Heart right ventricle (tissue), 16 donors: ENCODE results near the gene TIMM22. TPM values are rescaled to one million over a fixed set of nuclear protein-coding genes. Genes with fewer than 3 reads are reported as not detected.
A peak's percentile ranks its signal among the peaks of the same experiment; 100 is the strongest.

ENCODE experiments used
- ATAC-seq, 8 donors: fragments of 200-7000 bp; cut with Tn5 transposase; one replicate each; pipeline ENCODE4 v1.9.1; 2020; ENCODE audit warnings: mild to moderate bottlenecking in 8 of 8, moderate library complexity in 8 of 8, moderate number of reproducible peaks in 1 of 8
- DNase-seq, 2 donors: peaks; one replicate each; pipeline ENCODE4 v3.0.0-alpha.2; 2020
- H3K27ac ChIP-seq, 10 donors: fragments of 200-600 bp; sonication (generic) in 2 of 10; one replicate each; pipeline versions ENCODE4 v1.5.0 to v1.8.0; 2020 to 2022; ENCODE audit warnings: mild to moderate bottlenecking in 3 of 10
- H3K27me3 ChIP-seq, 7 donors: fragments of 200-600 bp; one replicate each; pipeline ENCODE4 v1.8.0; 2021 to 2022; ENCODE audit warnings: mild to moderate bottlenecking in 2 of 7
- H3K36me3 ChIP-seq, 9 donors: fragments of 200-600 bp; sonication (generic) in 1 of 9; one replicate each; pipeline versions ENCODE4 v1.5.0 to v1.8.0; 2020 to 2022; ENCODE audit warnings: mild to moderate bottlenecking in 2 of 9
- H3K4me1 ChIP-seq, 9 donors: fragments of 200-600 bp; sonication (generic) in 1 of 9; one replicate each; pipeline versions ENCODE4 v1.5.0 to v1.8.0; 2020 to 2022; ENCODE audit warnings: mild to moderate bottlenecking in 4 of 9
- H3K4me3 ChIP-seq, 10 donors: fragments of 200-600 bp; sonication (generic) in 2 of 10; one replicate each; pipeline versions ENCODE4 v1.5.0 to v1.8.0; 2020 to 2022; ENCODE audit warnings: mild to moderate bottlenecking in 7 of 10, moderate library complexity in 2 of 10
- H3K9me3 ChIP-seq, 11 donors: fragments of 200-600 bp in 10 of 11; sonication (generic) in 2 of 11; one replicate each; pipeline versions ENCODE4 v1.5.0 to v1.8.0; 2013 to 2022; ENCODE audit warnings: mild to moderate bottlenecking in 2 of 11, control low read depth in 1 of 11, moderate library complexity in 1 of 11
- CTCF ChIP-seq, 9 donors: fragments of 200-600 bp; sonication (generic) in 2 of 9; IDR thresholded peaks; one replicate each; pipeline versions ENCODE4 v1.5.0 to v1.8.0; 2021 to 2022; ENCODE audit warnings: antibody characterized with exemption in 9 of 9, mild to moderate bottlenecking in 5 of 9, moderate library complexity in 1 of 9
- WGBS, 2 donors: extraction: QIAGEN DNeasy Blood & Tissue Kit; methylation state at CpG; one replicate each; pipeline ENCODE4 v1.1.7; 2013; ENCODE audit warnings: inconsistent platforms in 1 of 2; 5-methylcytosine and 5-hydroxymethylcytosine counted together
- intact Hi-C, 10 donors: fragments of 100-400 bp; cut with DNase I; formaldehyde crosslinking; loops; one replicate each; pipeline versions ENCODE4 v1.11.1 to v1.14.2; 2022
- polyA plus RNA-seq, 2 donors: library from polyadenylated mRNA; stranded (reverse); fragments of 200-250 nt; gene quantifications; one replicate each; pipeline ENCODE4 v1.2.3, GENCODE V29; 2013
- total RNA-seq, 10 donors: library from RNA; stranded (reverse); fragmentation: NEBNext Ultra II Directional in 3 of 10; extraction: Animal tissue kit (Norgen Biotek cat#: 25700) in 3 of 10; gene quantifications; one replicate each; pipeline versions ENCODE4 v1.2.1 to v1.2.4, GENCODE V29; 2021 to 2023
- donor health status: Arrhythmogenic right ventricular cardiomyopathy.
- donor health status: ischemic (EF 13 %, LVEDD 7.1; RV severe dilation, severe dysfunction).
- donor health status: healthy with polysubstance abuse.
- donor health status: DM: no; HTN: yes; CAD: no.
- donor health status: DM: no; HTN: no; CAD: no.
- donor health status: ischemic (EF 25% LVEDD 6.9; RV normal size, moderate dysfunction).
- donor health status: ischemic (EF 25% LVEDD 5.7; RV mildly dilated, moderate dysfunction).
- donor health status: healthy.
- donor health status: DM: yes; HTN: yes; CAD: no.
- donor health status: Ischemic cardiomyopathy.
- donor health status: ischemic (EF 35%, LVEDD 5.7; RV mildly dilated, moderate dysfunction).
- donor health status: nonischemic (EF 11% LVEDD 7.7; RV severe dilation, severe dysfunction).
- donor health status: DM: yes; HTN: yes; CAD: no.
- donor health status: PGD.
- donor health status: ischemic (EF 29% LVEDD 5.4; RV normal size, mild dysfunction).
- donor health status: nonischemic (EF 23%, LVEDD 6.1; RV moderate dilation, normal function).

Gene TIMM22
- total and polyA plus RNA-seq, 12 donors = 12.5 to 19.8 (median 17.5) TPM

- H3K27ac ChIP-seq = peak overlapping the region; percentile 58 to 85 (median 75)
- no peak for TF ChIP-seq CTCF (IDR thresholded peaks at IDR 0.05)
- H3K4me1 ChIP-seq = peaks cover 37 to 86% (median 63%) of the 10 kb centered on the region in 9 donors
- peak; percentile 10 to 39 (median 20) for ATAC-seq
- 60% methylated on average over 20 of the region's 20 CpGs for WGBS, 2 donors
- peak overlapping the region in 8 of 10 donors; percentile 24 to 59 (median 56) for H3K4me3 ChIP-seq
- peaks cover 0 to 53% (median 6%) of the 10 kb centered on the region in 9 donors for H3K36me3 ChIP-seq
- intact Hi-C loops = no loop called here
- H3K27me3 ChIP-seq = no peaks in the 10 kb centered on the region
- no peak for DNase-seq
- no peaks in the 10 kb centered on the region for H3K9me3 ChIP-seq
These were observed 33.2 kb downstream of the TIMM22 start for GRCh38 chr17:1029922-1030644.

- H3K27ac ChIP-seq = peak overlapping the region; percentile 44 to 85 (median 72)
- WGBS, 2 donors = 38 to 49% methylated on average over 42 to 45 of the region's 45 CpGs
- TF ChIP-seq CTCF (IDR thresholded peaks at IDR 0.05) = no peak
- intact Hi-C loops = no loop called here
- ATAC-seq = peak in 7 of 8 donors; percentile 8 to 36 (median 23)
- DNase-seq = peak in 1 of 2 donors; percentile 67
- peaks cover 37 to 87% (median 66%) of the 10 kb centered on the region in 9 donors for H3K4me1 ChIP-seq
- peaks cover 0 to 46% (median 6%) of the 10 kb centered on the region in 9 donors for H3K36me3 ChIP-seq
- H3K27me3 ChIP-seq = no peaks in the 10 kb centered on the region
- H3K9me3 ChIP-seq = no peaks in the 10 kb centered on the region
- peak overlapping the region in 9 of 10 donors; percentile 34 to 59 (median 55) for H3K4me3 ChIP-seq
These were observed 34.0 kb downstream of the TIMM22 start for GRCh38 chr17:1030684-1031532.

GRCh38 chr17:1031711-1032110, 34.8 kb downstream of the TIMM22 start:
- Histone ChIP-seq H3K4me1 (peaks cover 36 to 86% (median 64%) of the 10 kb centered on the region in 9 donors), H3K27ac (peak overlapping the region in 8 of 10 donors; percentile 59 to 85 (median 78)), H3K27me3 (no peaks in the 10 kb centered on the region), H3K9me3 (no peaks in the 10 kb centered on the region), H3K4me3 (peak overlapping the region in 9 of 10 donors; percentile 34 to 59 (median 55)), H3K36me3 (peaks cover 0 to 39% (median 3%) of the 10 kb centered on the region in 9 donors)
- WGBS, 2 donors = 14 to 39% methylated on average over 12 to 33 of the region's 35 CpGs
- DNase-seq (peak; percentile 82 to 85), ATAC-seq (peak; percentile 56 to 81 (median 66))
- no peak for TF ChIP-seq CTCF (IDR thresholded peaks at IDR 0.05)
- intact Hi-C loops = no loop called here

- ATAC-seq (no peak), DNase-seq (no peak)
- H3K27me3 ChIP-seq = no peaks in the 10 kb centered on the region
- TF ChIP-seq CTCF (IDR thresholded peaks at IDR 0.05) = no peak
- peak overlapping the region in 2 of 10 donors; percentile 57 to 59 for H3K4me3 ChIP-seq
- intact Hi-C loops = no loop called here
- H3K9me3 ChIP-seq = no peaks in the 10 kb centered on the region
- peaks cover 34 to 83% (median 59%) of the 10 kb centered on the region in 9 donors for H3K4me1 ChIP-seq
- WGBS, 2 donors = 73 to 86% methylated on average over 27 of the region's 27 CpGs
- H3K27ac ChIP-seq = peak overlapping the region in 3 of 10 donors; percentile 46 to 60 (median 56)
- H3K36me3 ChIP-seq = peaks cover 0 to 37% (median 1%) of the 10 kb centered on the region in 9 donors
These were observed 35.5 kb downstream of the TIMM22 start for GRCh38 chr17:1032391-1032790.
